GM19238 (cell line): ENCODE data around the gene MBD4.
A peak's percentile ranks its signal among the peaks of the same experiment; 100 is the strongest.
"Not testable (repeated sequence)": the region's sequence is repeated elsewhere in the genome, so short reads cannot be mapped to it uniquely, and the experiment has no call there.

ENCODE experiments used
- DNase-seq: peaks from one replicate; pipeline ENCODE4 v3.0.0; 2011; ENCODE audit warnings: low spot score; ENCODE audit not compliant: insufficient read length

Gene MBD4

GRCh38 chr3:129412542-129413198 is 27.1 kb downstream of the MBD4 start:
- DNase-seq = no peak

DNA sequence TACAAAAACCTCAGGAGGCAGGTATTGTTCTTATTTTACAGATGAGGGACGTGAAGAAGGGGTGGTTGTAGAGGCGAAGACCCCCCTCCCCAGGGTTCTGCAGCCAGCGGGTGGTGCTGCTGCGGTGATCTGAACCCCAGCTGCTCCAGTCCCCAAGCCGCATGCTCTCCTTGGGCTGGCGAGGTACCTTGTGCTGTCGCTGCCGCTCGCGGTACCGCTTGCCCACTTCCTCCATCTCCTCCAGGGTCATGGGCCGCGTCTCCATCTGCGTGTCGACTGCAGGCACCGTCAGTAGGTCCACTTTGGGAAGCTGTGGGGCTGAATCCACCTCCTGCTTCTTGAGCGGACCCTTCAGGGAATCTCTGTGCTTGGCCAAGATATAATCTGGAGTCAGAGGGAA is 28.8 kb downstream of the MBD4 start:
- DNase-seq = no peak

DNA sequence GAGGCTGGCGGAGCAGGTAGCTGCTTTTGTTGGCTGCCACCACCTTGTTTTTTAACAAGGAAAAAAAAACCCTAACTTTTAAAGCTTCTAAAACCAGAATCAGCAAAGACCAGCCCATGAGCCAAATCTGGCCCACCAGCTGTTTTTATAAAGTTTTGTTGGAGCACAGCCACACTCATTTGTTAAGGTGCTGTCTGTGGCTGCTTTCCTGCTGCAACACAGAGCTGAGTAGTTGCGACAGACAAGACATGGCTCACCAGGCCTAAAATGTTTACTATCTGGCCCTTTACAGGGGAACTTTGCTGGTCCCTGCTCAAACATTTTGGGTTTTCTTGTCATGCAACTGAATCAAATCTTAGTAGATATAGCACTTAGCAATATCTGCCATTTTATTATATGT is 30.2 kb downstream of the MBD4 start:
- DNase-seq = no peak

DNA sequence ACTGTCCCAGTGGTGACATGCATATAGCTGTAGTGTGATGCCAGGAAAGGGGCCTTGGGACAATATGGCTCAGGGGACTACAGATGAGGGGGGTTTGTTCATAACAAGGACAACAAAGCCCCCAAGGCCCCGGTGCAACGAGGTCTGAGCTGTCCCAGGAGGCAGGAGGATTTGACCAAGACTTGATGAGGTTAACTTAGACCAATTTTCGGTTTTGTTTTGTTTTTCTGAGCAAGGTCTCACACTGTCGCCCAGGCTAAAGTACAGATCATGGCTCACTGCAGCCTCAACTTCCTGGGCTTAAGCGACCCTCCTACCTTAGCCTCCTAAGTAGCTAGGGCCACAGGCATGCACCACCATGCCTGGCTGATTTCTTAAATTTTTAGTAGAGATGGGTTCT is 35.1 kb downstream of the MBD4 start:
- DNase-seq = no peak

DNA sequence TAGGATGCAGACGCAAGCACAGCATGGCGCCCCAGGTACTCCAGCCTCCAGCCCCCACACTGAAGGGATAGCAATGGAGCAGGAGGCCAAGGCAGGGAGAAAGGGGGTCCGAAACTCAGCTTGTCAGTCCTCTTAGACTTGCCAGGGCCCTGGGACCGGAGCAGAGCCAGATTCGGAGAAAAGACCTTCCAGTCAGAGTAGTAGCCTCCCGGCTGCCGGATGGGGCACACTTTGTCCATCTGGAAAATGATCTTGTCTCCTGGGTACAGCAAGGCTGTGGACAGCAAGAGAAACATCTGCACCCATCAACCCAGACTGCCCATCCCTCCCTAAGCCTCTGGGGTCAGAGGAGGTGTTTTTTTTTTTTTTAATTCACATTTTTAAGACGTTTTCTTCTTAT is 35.6 kb downstream of the MBD4 start:
- no peak for DNase-seq

GRCh38 chr3:129403450-129403849 is 36.3 kb downstream of the MBD4 start:
- DNase-seq = no peak

DNA sequence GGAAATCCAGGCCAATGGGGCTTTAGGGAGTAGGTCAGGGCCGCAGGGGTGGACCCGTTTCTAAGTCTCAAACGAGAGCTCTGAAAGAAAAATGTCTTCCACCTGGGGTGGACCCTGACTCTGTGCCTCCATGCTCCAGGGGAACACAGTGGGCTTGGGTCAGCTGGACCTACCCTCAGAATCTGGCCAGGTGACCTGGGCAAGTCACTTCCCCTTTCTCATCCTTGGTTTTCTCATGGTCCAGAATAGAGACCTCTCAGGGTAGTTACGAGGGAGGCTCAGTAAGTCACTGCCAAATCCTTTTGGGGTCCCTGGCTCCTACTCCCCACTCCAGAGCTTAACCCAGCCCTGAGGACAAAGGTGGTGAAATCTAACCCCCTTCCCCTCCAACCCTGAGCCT is 37.1 kb downstream of the MBD4 start:
- DNase-seq = no peak

DNA sequence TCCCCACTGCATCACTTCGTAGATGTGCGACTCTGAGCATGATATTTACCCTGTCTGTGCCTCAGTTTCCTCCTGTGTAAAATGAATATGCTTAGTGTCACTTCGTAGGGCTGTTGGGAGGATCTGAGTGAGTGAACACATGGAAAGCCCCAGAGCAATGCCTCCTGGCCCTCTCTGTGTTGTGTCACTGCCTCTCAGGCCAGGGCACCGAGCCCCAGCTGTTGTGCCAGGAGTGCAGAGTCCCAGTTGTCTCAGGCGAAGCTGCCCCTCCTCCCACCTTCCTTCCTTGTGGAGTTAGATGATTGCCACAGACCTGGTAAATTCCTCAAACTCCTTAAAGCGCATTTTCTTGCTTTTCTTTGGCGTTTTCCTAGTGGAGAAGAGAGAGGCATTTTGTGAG is 37.5 kb downstream of the MBD4 start:
- no peak for DNase-seq

- DNase-seq = no peak
Observed at GRCh38 chr3:129399895-129400357, 39.8 kb downstream of the MBD4 start.

- peak; percentile 86 for DNase-seq
Observed at GRCh38 chr3:129399145-129399894, 40.4 kb downstream of the MBD4 start.

DNA sequence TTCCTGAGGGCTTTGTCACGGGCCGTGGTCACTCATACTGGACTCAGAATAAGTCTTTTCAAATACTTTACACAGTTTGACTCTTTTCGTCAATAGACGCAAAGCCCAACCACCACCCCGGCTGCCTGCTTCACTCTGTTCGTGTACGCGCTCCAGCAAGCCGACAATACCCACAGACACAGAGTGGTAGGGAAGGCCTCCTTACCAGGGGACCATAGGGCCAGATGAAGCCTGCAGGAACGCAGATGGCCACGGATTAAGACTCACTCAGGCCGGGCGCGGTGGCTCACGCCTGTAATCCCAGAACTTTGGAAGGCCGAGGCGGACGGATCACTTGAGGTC is 41.0 kb downstream of the MBD4 start:
- DNase-seq = peak; percentile 30

- DNase-seq = not testable (repeated sequence)
Observed at GRCh38 chr3:129393760-129394564, 45.8 kb downstream of the MBD4 start.

DNA sequence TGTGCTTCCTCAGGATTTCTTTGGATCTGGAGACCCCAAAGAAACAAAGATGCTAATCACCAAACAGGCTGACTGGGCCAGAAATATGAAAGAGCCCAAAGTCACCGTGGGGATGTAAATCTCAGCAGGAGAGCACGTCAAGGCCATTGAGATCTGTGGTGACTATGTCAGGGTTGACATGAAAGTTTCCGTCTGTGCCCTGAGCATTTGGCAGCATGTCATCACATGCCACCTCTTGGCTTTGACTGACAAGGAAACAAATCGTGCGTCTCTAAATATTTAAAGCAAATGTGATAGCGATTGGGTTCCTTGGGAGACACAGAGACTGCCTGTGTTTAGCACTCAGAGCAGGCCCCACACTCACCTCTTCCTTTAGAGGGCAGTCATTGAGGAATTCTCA is 46.5 kb downstream of the MBD4 start:
- no peak for DNase-seq

DNA sequence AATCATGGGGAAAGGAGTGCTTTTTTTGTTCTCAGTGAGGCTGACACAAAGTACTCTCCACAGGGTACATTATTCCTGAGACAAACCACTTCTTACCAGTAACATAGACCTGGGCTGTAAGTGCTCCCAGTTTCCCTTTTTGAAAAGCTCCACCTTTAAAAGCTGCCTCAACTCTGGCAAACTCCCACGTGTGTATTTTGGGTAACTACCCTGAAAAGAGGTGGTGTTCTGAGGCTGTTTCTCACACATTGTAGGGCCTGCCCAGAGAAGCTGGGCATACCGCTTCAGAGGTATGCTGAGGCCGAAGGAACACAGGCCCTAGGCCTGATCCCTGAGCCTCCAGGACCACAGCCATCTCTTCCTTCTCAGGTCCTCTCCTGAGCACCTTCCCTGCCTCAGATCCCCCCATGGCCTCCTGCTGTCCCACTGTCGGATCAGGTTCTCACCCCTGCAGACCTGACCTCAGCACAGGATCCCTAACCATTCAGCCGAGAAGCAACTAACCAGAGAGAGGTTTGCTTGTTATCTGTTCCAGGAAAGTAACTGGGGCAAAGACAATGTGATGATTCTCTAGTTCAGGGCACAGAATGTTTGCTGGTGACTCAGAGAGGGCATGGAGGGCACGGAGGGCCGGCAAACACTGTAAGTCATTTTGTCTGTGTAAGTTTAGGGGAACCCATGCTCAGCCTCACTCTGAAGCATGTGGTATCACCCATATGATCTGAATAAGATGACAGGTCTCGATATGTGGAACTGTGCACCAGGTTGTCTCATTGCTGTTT is 47.5 kb downstream of the MBD4 start:
- not testable (repeated sequence) for DNase-seq

DNA sequence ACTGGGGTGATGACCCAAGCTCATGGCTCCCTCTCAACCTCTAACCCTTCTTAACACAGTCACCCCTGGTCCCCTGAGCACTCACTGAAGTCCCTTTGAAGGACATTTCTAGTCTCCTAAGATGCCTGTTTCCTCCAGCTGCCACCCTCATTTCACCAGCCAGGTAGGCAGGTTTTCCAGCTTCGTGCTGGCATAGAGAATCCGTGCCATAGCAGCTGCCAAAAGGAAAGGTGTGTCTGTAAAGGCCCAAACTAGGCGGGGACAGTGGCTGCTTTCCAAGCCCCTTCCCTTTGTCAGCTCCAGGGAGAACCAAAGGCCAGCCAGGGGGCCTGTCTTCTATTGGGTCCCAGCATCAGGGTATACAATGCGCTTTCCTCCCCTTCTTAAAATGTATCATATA is 48.2 kb downstream of the MBD4 start:
- DNase-seq = not testable (repeated sequence)

DNA sequence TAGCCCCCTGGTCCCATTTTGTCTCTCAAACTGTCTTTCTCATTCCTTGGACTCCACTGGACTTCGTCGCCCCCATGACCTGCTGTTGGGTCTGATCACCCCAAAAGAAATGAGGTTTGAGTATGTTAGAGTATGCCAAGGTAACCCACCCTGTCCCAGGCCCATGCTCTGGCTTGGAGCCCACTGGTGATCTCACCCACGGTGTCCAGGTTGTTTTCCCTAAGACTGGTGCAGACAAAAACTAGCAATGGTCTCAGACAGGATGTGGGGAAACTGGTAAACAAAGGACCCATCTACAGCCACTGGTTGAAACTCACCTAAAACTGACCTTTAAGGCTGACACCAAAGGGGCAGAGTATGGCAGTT is 50.2 kb downstream of the MBD4 start:
- no peak for DNase-seq

GRCh38 chr3:129388791-129389571 is 50.8 kb downstream of the MBD4 start:
- DNase-seq = not testable (repeated sequence)

DNA sequence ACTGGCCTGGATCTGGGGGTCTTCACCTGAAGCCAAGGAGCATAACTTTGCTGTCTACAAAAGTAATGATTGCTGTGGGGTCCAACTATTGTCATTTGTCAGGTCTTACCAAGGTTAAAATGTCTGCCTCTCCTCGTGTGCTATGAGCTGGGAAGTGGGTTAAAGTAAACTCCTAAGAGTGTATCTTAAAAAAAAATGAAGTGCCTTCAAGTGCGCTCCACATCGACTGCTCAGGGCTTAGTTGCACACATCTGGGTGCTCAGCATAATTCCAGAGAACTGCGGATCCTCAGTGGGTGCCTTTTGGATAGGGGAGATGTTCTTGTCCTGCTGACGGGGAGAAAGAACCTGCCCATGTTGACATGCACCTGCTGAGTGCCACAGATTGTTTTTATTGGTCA is 52.3 kb downstream of the MBD4 start:
- DNase-seq = no peak

GRCh38 chr3:129386984-129387383 is 52.8 kb downstream of the MBD4 start:
- DNase-seq = no peak

DNA sequence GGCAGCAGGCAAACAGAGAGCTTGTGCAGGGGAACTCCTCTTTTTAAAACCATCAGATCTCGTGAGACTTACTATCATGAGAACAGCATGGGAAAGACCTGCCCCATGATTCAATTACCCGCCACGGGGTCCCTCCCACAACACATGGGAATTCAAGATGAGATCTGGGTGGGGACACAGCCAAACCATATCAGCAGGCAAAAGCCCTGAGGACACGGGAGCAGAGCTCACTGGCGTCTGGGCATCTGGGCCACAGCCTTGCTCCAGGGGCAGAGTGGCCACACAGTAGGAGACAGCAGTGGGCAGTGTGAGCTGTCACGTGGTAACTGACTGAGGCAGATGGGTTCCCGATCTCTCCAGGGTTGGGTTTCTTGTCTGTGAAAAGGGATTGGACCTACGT is 54.2 kb downstream of the MBD4 start:
- DNase-seq = not testable (repeated sequence)
